ENCODE measurements around the gene CPAMD8.

GRCh38 chr19:16897856-16898161, 128.8 kb downstream of the CPAMD8 start:
- TF ChIP-seq CTCF (IDR thresholded peaks at IDR 0.05) = no peak
- no peak for TF ChIP-seq POLR2A (IDR thresholded peaks at IDR 0.05)
